Renal cortical epithelial cell (primary cell): ENCODE measurements around the gene RCE1. TPM values are rescaled to one million over a fixed set of nuclear protein-coding genes. Genes with fewer than 3 reads are reported as not detected.

Experiments
- DNase-seq: peaks from one replicate; pipeline ENCODE4 v3.0.0-alpha.2; 2011; ENCODE audit warnings: low read depth
- total RNA-seq: library from RNA; depleted of rRNA; stranded (reverse); fragments of >200 nt; gene quantifications from 2 replicates; pipeline ENCODE4 v1.2.3, GENCODE V29; 2014

The RCE1 gene
- total RNA-seq, 1 donor from 2014 or later = 26.4 TPM

DNA sequence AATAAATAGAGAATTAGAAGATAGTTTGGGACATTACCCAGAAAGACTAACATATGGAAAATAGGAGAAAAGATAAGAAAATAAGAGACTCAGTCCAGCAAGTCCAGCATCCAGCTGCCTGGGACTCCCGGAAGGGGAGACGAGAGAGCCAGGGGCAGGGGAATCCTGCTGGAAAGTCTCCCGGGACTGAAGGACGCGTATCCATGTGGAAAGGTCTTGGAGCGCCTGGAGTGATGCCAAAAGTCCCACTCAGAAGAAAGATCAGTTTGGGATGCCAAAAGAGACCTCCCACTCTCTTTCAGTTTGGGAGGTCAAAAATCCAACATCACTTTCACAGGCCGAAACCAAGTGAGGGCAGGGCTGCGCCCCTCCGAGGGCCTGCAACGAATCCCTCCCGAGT is 44.3 kb downstream of the RCE1 start:
- DNase-seq = no peak

GRCh38 chr11:66888282-66888681 is 45.0 kb downstream of the RCE1 start:
- no peak for DNase-seq

DNA sequence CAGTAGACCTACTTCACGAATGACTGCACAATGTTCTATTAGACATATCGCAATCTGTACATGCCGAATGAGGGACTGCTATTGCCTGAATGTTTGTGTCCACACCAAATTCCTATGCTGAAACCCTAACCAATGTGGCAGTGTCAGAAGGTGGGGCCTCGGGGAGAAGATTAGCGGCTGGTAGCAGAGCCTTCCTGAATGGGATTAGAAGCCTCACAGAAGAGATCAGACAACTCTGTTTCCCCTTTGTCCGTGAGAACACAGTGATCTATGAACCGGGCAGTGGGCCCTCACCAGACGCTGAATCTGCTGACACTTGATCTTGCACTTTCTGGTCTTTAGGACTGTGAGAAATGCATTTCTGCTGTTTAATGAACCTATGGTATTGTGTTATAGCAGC is 46.7 kb downstream of the RCE1 start:
- peak; percentile 35 for DNase-seq

DNA sequence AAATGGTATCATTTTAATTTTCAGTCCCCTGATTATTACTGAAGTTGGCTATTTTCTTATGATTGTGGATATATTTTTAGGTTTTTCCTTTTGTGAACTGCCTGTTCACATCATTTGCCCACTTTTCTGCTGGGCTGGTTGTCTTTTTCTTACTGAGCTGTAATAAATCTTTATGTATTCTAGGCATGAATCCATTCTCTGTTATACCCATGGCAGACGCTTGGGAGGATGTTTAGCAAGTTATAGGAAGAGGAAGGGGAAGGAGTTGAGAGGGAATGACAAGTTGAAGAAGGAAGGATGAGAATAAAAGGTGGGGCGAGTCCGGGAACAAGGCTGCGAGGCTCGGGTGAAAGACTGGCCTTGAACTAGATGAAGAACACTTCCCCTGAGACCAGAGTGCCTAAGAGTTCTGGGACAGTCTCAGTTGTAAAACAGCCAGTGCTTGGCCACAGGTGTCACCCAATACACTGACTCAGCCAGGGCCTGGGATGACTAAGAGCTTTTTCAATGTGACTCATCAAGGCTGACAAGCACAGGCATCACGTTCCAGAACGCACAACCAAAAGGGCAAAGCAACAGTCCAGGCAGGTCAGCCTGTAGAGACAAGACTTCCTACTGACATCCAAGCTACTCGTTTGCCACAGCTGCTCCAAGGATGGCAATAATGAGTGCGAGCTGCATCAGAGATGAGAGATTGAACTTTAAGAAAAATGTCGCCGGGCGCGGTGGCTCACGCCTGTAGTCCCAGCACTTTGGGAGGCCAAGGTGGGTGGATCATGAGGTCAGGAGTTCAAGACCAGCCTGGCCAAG is 48.8 kb downstream of the RCE1 start:
- peak; percentile 97 for DNase-seq

- DNase-seq = no peak
Observed at GRCh38 chr11:66892911-66893310, 49.7 kb downstream of the RCE1 start.

GRCh38 chr11:66894141-66894540 is 50.9 kb downstream of the RCE1 start:
- DNase-seq = no peak

Other genes with a start within 250 kb of the RCE1 start
- 17.9 and 36.4 TPM in 2 replicates for gene RBM14, start 226.8 kb upstream of the RCE1 start, total RNA-seq
- gene RBM4, start 204.7 kb upstream of the RCE1 start, total RNA-seq = 122 and 200 TPM in 2 replicates
- gene RBM4B, start 165.6 kb upstream of the RCE1 start, total RNA-seq = 16.1 and 26.7 TPM in 2 replicates
- gene SPTBN2, start 114.2 kb upstream of the RCE1 start, total RNA-seq = 88.6 and 208 TPM in 2 replicates
- gene LRFN4, start 13.6 kb downstream of the RCE1 start, total RNA-seq = 26.2 and 32.8 TPM in 2 replicates
- gene PC, start 114.9 kb downstream of the RCE1 start, total RNA-seq = 5.4 and 9.5 TPM in 2 replicates
- not detected in 2 replicates for gene C11orf86, start 131.9 kb downstream of the RCE1 start, total RNA-seq
- gene SYT12, start 179.7 kb downstream of the RCE1 start, total RNA-seq = 0.87 and 10.6 TPM in 2 replicates
- gene RHOD, start 213.4 kb downstream of the RCE1 start, total RNA-seq = 22.3 and 24.5 TPM in 2 replicates